HG03442 (cell line): Measurements from ENCODE around the gene POTEG.
"Not testable (repeated sequence)": the region's sequence is repeated elsewhere in the genome, so short reads cannot be mapped to it uniquely, and the experiment has no call there.

Experiments used
- ATAC-seq: cut with Tn5 transposase; IDR thresholded peaks from one replicate; pipeline ENCODE4 v1.9.1; 2021; ENCODE audit warnings: mild to moderate bottlenecking, moderate library complexity; ENCODE audit not compliant: unreplicated experiment

Gene POTEG

DNA sequence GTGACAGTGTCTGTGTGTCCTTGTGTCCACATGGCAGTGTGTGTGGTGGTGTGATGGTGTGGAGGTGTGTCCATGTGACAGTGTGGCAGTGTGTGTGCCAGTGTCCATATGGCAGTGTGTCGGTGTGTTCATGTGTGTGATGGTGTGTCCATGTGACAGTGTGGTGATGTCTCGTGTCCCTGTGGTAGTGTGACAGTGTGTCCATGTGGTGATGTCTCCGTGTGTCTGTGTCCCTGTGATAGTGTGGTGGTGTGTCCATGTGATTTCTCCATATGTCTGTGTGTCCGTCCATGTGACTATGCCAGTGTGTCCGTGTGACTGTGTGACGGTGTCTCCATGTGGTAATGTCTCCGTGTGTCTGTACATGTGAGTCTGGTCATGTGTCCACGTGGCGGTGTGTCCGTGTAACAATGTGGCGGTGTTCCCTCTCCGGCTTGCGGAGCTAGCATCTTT lies 59.7 kb downstream of the POTEG start:
- ATAC-seq = not testable (repeated sequence)

DNA sequence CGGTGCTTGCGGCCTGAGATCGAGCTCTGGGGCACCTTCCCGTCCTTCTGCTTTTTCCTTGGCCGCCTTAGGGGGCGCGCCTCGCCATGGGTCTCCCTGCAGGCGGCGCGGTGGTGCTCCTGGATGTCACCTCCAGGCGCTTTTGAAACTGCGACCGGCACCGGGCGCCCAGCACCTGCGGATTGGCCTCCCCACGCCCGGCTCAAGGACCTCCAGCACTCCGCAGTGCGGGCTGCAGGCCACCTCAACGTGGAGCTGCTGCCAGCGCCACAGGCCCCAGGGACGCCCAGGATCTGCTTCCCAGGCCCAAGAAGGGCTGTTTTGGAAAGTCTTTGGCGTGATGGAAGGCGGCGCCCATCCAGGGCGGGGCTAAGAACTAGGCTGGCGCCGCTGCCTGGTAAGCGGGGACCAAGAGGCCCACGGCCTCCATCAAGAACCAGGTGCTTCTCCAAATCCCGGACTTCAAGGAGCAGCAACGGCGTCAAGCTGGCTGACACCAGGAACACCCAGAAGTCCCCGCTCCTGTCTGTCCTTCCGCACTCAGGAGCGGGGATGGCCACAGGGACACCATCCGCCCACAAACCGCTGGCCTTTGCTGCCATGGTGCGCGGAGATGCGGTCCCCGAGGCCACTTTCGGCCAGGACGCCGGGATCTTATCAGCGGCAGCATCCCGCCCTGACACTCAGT lies 61.2 kb downstream of the POTEG start:
- ATAC-seq = not testable (repeated sequence)

DNA sequence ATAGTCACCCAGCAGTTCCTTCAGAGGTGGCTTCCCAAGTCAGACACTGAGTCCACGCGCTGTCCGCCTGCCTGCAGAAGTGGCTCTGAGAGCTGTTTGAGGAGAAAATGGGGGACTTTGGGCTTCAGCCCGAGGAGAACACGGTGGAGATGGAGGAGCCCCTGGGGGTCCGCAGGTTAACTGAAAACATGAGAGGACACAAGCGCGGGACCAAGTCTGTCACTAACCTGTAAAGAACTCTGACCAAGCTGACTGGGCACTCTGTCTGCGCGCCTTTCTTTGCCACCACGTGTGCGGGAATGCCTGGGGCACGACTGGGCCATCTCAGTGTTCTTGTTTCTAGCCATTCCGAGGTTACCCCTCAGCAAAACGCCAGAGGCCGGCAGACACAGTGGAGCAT lies 62.4 kb downstream of the POTEG start:
- ATAC-seq = not testable (repeated sequence)

DNA sequence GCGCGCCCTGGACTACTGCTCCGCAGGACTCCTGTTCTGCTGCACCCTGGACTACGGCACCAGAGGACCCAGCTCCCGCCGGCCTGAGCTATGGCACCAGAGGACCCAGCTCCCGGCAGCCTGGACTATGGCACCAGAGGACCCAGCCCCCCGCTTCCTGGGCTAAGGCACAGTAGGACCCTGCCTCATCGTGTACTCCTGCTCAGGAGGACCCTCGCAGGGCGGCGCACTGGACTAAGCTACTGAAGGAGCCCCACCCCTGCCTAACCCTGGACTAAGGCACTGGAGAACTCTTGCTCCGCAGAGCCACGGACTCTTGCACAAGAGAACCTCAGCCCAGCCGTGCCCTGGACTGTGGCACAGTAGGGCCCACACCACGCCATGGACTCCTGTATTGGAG lies 71.3 kb downstream of the POTEG start:
- ATAC-seq = not testable (repeated sequence)

DNA sequence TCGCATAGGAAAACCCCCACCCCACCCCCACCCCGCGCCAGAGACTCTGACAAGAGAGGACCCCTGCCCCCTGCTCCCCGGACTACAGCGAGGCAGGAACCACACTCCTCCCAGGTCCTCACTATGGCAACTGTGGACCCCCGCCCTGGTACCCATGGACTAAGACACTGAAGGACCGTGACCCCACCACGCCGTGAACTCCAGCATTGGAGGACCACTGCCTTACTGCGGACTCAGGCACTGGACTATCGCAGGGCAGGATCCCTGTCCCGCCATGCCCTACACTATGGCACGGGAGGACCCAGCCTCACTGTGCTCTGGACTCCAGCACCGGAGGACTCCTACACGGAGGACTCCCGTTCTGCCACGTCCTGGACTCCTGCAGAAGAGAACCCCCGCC lies 71.8 kb downstream of the POTEG start:
- not testable (repeated sequence) for ATAC-seq

DNA sequence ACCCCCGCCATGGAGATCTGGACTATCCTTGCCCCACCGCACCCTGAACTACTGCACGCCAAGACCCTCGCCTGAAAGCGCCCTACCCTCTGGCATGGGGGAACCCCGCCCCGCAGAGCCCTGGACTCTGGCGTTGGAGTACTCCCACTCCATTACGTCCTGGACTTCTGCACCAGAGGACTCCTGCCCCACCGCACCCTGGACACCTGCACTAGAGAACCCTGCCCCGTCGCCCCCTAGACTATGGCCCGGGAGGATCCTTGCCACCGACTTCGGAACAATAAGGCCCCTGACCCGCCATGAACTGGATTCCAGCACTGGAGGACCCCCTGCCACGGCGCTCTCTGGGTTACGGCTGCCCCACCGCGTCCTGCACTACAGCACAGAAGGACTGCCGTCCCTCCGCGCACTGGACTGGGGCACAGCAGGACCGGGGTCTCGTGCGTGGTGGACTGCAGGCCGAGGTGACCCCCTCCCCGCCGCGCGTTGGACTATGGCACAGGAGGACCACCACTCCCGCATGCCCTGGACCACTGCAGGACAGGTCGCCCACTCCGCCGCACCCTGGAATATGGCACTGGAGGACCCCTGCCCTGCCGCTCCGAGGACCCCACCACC lies 72.4 kb downstream of the POTEG start:
- ATAC-seq = not testable (repeated sequence)

DNA sequence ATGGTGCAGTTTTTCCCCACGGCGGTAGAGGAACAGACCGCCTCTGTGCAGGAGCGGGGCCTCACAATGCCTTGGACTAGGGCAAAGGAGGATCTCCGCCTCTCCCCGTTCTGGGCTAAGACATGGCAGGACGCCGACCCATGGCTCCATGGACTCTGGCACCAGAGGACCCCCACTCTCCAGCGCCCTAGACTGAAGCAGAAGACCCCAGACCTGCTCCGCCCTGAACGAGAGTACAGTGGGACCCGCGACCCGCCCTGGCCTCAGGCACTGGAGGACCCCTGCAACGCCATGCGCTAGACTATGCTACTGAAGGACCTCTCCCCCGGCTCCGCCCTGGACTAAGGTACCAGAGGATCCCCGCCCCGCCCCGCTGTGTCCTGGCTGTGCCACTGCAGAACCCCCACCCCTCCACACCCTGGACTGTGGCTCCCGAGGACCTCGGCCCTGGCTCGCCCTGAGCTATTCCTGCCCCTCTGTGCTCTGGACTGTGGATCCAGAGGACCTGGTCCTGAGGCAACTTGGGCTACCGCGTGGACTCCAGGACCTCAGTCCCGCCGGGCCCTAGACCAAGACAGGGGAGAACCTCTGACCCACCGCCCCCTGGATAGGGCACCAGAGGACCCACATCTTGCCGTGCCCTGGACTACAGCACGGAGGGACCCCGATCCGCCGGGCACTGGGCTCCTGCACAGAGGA lies 73.1 kb downstream of the POTEG start:
- not testable (repeated sequence) for ATAC-seq
